Effector memory CD4-positive, alpha-beta T cell (primary cell): Measurements from ENCODE around the gene AKAP8.

Experiments used
- DNase-seq, 3 donors: peaks; one replicate each; pipeline ENCODE4 v3.0.0-alpha.2; 2020
- H3K27ac ChIP-seq: 2 replicates; pipeline ENCODE4 v1.7.0; 2013; ENCODE audit warnings: mild to moderate bottlenecking, low read length, moderate library complexity; ENCODE audit not compliant: insufficient read depth, poor library complexity, severe bottlenecking
- H3K27me3 ChIP-seq: replicated peaks from 2 replicates; pipeline ENCODE4 v1.7.0; 2013; ENCODE audit warnings: mild to moderate bottlenecking, low read length; ENCODE audit not compliant: insufficient read depth, control insufficient read depth, poor library complexity, severe bottlenecking
- H3K36me3 ChIP-seq: 2 replicates; pipeline ENCODE4 v1.7.0; 2013; ENCODE audit warnings: mild to moderate bottlenecking, low read length, moderate library complexity; ENCODE audit not compliant: control insufficient read depth, insufficient read depth
- H3K4me1 ChIP-seq: 2 replicates; pipeline ENCODE4 v1.7.0; 2013; ENCODE audit warnings: low read length, mild to moderate bottlenecking; ENCODE audit not compliant: control insufficient read depth, insufficient read depth, poor library complexity, severe bottlenecking
- H3K4me3 ChIP-seq: 2 replicates; pipeline ENCODE4 v1.7.0; 2013; ENCODE audit warnings: low read length, low read depth, mild to moderate bottlenecking; ENCODE audit not compliant: insufficient read depth, poor library complexity, severe bottlenecking
- H3K9me3 ChIP-seq: 2 replicates; pipeline ENCODE4 v1.7.0; 2013; ENCODE audit warnings: mild to moderate bottlenecking, low read length, moderate library complexity; ENCODE audit not compliant: control insufficient read depth

The AKAP8 gene

GRCh38 chr19:15324791-15325519, 54.6 kb downstream of the AKAP8 start:
- Histone ChIP-seq H3K9me3 (no peaks in the 10 kb centered on the region), H3K36me3 (no peaks in the 10 kb centered on the region), H3K4me1 (peaks cover 48% of the 10 kb centered on the region), H3K4me3 (no peak overlapping the region), H3K27ac (no peak overlapping the region), H3K27me3 (no peaks in the 10 kb centered on the region)
- no peak for DNase-seq

- Histone ChIP-seq H3K36me3 (no peaks in the 10 kb centered on the region), H3K27me3 (no peaks in the 10 kb centered on the region), H3K27ac (no peak overlapping the region), H3K9me3 (no peaks in the 10 kb centered on the region), H3K4me3 (no peak overlapping the region), H3K4me1 (peaks cover 42% of the 10 kb centered on the region)
- no peak for DNase-seq
Observed at GRCh38 chr19:15323496-15324235, 55.9 kb downstream of the AKAP8 start.

- no peaks in the 10 kb centered on the region for H3K9me3 ChIP-seq
- H3K4me3 ChIP-seq, result no peak overlapping the region
- H3K27ac ChIP-seq, result no peak overlapping the region
- no peaks in the 10 kb centered on the region for H3K36me3 ChIP-seq
- no peaks in the 10 kb centered on the region for H3K27me3 ChIP-seq
- peaks cover 49% of the 10 kb centered on the region for H3K4me1 ChIP-seq
- no peak for DNase-seq
Observed at GRCh38 chr19:15321739-15322138, 57.8 kb downstream of the AKAP8 start.

- H3K9me3 ChIP-seq, result no peaks in the 10 kb centered on the region
- no peak overlapping the region for H3K27ac ChIP-seq
- peaks cover 46% of the 10 kb centered on the region for H3K4me1 ChIP-seq
- H3K36me3 ChIP-seq, result no peaks in the 10 kb centered on the region
- H3K27me3 ChIP-seq, result no peaks in the 10 kb centered on the region
- no peak overlapping the region for H3K4me3 ChIP-seq
- DNase-seq, result no peak
Observed at GRCh38 chr19:15320116-15320515, 59.5 kb downstream of the AKAP8 start.

- no peak for DNase-seq
- no peaks in the 10 kb centered on the region for H3K36me3 ChIP-seq
- no peaks in the 10 kb centered on the region for H3K27me3 ChIP-seq
- H3K4me3 ChIP-seq, result peak overlapping the region; percentile 17
- peak overlapping the region; percentile 15 for H3K27ac ChIP-seq
- peaks cover 40% of the 10 kb centered on the region for H3K4me1 ChIP-seq
- H3K9me3 ChIP-seq, result no peaks in the 10 kb centered on the region
Observed at GRCh38 chr19:15318241-15318691, 61.3 kb downstream of the AKAP8 start.

DNA sequence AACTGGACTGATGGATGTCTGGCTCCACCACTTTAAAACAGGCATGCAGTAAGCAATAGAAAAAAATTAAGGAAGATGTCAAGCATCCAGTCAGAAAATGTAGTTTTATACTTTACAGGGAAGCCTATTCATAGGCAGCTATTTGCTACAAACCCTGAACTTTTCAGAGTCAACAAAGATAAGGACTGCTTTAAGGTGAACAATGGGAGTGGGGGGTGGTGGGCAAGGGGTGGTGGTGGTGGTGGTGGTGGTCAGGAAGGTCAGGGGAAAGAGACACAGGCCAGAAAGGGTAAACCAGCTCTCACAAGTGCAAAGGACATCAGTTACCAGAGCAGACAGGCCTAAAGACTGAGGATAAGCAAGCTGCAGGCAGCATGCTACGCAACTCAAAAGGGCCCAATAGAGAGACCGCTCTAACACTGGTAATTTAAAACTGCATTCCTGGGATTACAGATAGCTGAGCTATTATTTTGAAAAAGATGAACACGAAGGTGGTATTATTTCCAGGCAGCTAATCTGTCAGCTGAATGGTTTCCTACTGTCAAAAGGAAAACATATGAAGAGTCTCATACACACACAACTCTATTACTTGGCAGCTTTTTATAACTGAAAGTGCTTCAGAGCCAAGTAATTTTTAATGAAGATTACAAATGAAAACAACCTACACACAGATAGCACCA, 62.1 kb downstream of the AKAP8 start:
- DNase-seq, result no peak
- Histone ChIP-seq H3K36me3 (no peaks in the 10 kb centered on the region), H3K27ac (no peak overlapping the region), H3K4me3 (no peak overlapping the region), H3K4me1 (peaks cover 40% of the 10 kb centered on the region), H3K9me3 (no peaks in the 10 kb centered on the region), H3K27me3 (no peaks in the 10 kb centered on the region)

DNA sequence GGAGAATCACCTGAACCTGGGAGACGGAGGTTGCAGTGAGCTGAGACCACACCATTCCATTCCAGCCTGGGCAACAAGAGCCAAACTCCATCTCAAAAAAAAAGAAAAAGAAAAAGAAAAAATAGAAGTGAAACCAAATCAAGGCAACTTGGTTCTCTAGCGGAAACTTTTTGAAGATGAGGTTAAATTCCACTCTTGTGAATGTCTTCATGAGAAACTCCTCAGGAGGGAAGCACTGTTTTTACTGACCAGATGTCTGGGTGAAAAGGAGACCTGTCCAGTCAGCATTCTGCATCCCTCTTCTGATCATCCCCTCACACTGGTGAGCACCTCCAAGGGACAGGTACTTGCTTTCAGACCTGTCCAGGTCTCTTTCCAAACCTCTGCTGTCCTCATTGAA, 63.1 kb downstream of the AKAP8 start:
- no peak overlapping the region for H3K4me3 ChIP-seq
- H3K27me3 ChIP-seq, result no peaks in the 10 kb centered on the region
- H3K27ac ChIP-seq, result no peak overlapping the region
- H3K4me1 ChIP-seq, result peaks cover 33% of the 10 kb centered on the region
- H3K9me3 ChIP-seq, result no peaks in the 10 kb centered on the region
- no peak for DNase-seq
- H3K36me3 ChIP-seq, result no peaks in the 10 kb centered on the region

DNA sequence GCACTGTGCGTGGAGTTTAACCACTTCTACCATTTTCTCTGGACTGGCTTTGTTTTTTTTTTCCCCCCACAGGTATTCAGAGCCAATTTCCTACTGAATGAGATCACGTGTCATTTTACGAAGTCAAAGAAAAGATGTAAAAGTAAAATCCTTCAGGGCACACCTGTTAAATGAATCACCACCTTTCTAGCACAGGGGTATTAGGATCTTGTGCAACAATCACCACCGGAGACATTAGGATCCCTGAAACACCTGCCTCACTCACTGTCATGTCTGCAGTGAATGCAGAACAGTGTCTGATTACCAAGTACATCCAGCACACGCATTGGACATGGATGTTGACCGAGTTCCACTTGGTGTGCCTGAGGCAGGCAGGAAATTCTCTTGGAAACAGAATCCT, 64.5 kb downstream of the AKAP8 start:
- Histone ChIP-seq H3K27me3 (no peaks in the 10 kb centered on the region), H3K9me3 (no peaks in the 10 kb centered on the region), H3K36me3 (no peaks in the 10 kb centered on the region), H3K27ac (no peak overlapping the region), H3K4me3 (no peak overlapping the region), H3K4me1 (peaks cover 35% of the 10 kb centered on the region)
- DNase-seq, result no peak

GRCh38 chr19:15313649-15314279, 65.8 kb downstream of the AKAP8 start:
- Histone ChIP-seq H3K4me3 (no peak overlapping the region), H3K4me1 (peaks cover 35% of the 10 kb centered on the region), H3K27me3 (no peaks in the 10 kb centered on the region), H3K9me3 (no peaks in the 10 kb centered on the region), H3K27ac (no peak overlapping the region), H3K36me3 (no peaks in the 10 kb centered on the region)
- no peak for DNase-seq
